PC-9 (cell line): ENCODE measurements around the gene KIAA1217.

ENCODE experiments used
- CTCF ChIP-seq: fragments of 200-600 bp; sonication (generic); conservative IDR thresholded peaks from 2 replicates; pipeline ENCODE4 v1.6.1; 2017; ENCODE audit warnings: mixed run types, antibody characterized with exemption, mild to moderate bottlenecking, moderate library complexity
- EZH2 ChIP-seq: fragments of 200-600 bp; sonication (generic); IDR thresholded peaks from 2 replicates; pipeline ENCODE4 v1.8.0; 2017; ENCODE audit warnings: antibody characterized with exemption, low read depth

GRCh38 chr10:24541239-24541753 is 332.4 kb downstream of the KIAA1217 start:
- TF ChIP-seq CTCF (no peak), EZH2 (no peak)
